Activated gamma-delta T cell treated with Interleukin-2 at 50 U/mL for 16 hours (primary cell): ENCODE results near the gene MAX.
"Not testable (repeated sequence)": the region's sequence is repeated elsewhere in the genome, so short reads cannot be mapped to it uniquely, and the experiment has no call there.

Source experiments
- DNase-seq: peaks from one replicate; pipeline ENCODE4 v3.0.0-alpha.2; 2020

The MAX gene

GRCh38 chr14:65103150-65103760 is 938 bp upstream of the MAX start:
- DNase-seq = no peak

- DNase-seq = peak; percentile 53
Observed at GRCh38 chr14:65101631-65102440, 481 bp downstream of the MAX start.

GRCh38 chr14:65100922-65101541 is 1.3 kb downstream of the MAX start:
- DNase-seq = no peak

- DNase-seq = no peak
Observed at GRCh38 chr14:65098586-65098985, 3.7 kb downstream of the MAX start.

GRCh38 chr14:65096323-65097089 is 5.8 kb downstream of the MAX start:
- DNase-seq = no peak

- no peak for DNase-seq
Observed at GRCh38 chr14:65095633-65096205, 6.6 kb downstream of the MAX start.

- no peak for DNase-seq
Observed at GRCh38 chr14:65092349-65092748, 10.0 kb downstream of the MAX start.

- not testable (repeated sequence) for DNase-seq
Observed at GRCh38 chr14:65087835-65088234, 14.5 kb downstream of the MAX start.

GRCh38 chr14:65086686-65087085 is 15.6 kb downstream of the MAX start:
- DNase-seq = not testable (repeated sequence)

- no peak for DNase-seq
Observed at GRCh38 chr14:65084554-65085505, 17.5 kb downstream of the MAX start.

GRCh38 chr14:65082930-65083329 is 19.4 kb downstream of the MAX start:
- no peak for DNase-seq

GRCh38 chr14:65080960-65081747 is 21.2 kb downstream of the MAX start:
- no peak for DNase-seq

GRCh38 chr14:65079768-65080167 is 22.5 kb downstream of the MAX start:
- no peak for DNase-seq

- no peak for DNase-seq
Observed at GRCh38 chr14:65079201-65079600, 23.1 kb downstream of the MAX start.

GRCh38 chr14:65077318-65077717 is 25.0 kb downstream of the MAX start:
- DNase-seq = no peak

- DNase-seq = no peak
Observed at GRCh38 chr14:65075628-65076325, 26.5 kb downstream of the MAX start.

- DNase-seq = no peak
Observed at GRCh38 chr14:65074449-65075150, 27.7 kb downstream of the MAX start.

GRCh38 chr14:65073605-65074201 is 28.6 kb downstream of the MAX start:
- DNase-seq = no peak

- no peak for DNase-seq
Observed at GRCh38 chr14:65072937-65073336, 29.4 kb downstream of the MAX start.
